ENCODE results near the gene ITGA11.

DNA sequence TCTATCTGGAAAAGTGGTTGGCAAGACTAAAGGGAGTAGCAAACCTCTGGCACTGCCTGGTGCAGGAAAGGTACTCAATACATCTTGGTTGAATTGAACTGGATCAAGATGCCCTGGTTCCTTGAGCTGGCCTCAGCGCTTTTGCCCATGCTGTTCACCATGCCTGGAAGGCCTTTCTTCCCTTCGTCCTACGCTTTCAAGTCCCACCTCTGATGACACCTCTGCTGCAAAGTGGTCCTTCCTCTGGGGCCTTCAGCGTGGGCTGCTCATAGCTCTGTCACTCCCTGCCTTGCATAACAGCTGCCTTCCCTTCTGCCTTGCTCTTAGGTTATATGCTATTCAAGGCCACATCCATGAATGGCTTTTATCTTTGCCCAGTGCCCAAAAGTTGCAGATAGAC lies 23.0 kb downstream of the ITGA11 start:
- TF ChIP-seq CTCF (IDR thresholded peaks at IDR 0.05) (no peak), ZFX (IDR thresholded peaks at IDR 0.05; ENCODE audit: borderline replicate concordance) (no peak)
